Mesenchymal stem cell (in vitro differentiated cells and primary cell): ENCODE results near the gene ACOT7.
A peak's percentile ranks its signal among the peaks of the same experiment; 100 is the strongest.

ENCODE experiments used
- DNase-seq: peaks from one replicate; pipeline ENCODE4 v3.0.0-alpha.2; 2013
- H2AFZ ChIP-seq: one replicate; pipeline ENCODE4 v1.6.1; 2013; ENCODE audit warnings: low read depth, mild to moderate bottlenecking, control low read depth, inconsistent platforms, low read length, moderate library complexity
- H2AK5ac ChIP-seq: 2 replicates; pipeline ENCODE4 v1.6.1; 2013; ENCODE audit warnings: low read length, moderate library complexity, mild to moderate bottlenecking, inconsistent platforms; ENCODE audit not compliant: severe bottlenecking
- H2BK120ac ChIP-seq: one replicate; pipeline ENCODE4 v1.6.1; 2013; ENCODE audit warnings: low read depth, mild to moderate bottlenecking, inconsistent platforms, low read length, moderate library complexity
- H2BK12ac ChIP-seq, 2 experiments: one replicate each; pipeline ENCODE4 v1.6.1; 2013; ENCODE audit warnings: inconsistent platforms in 2 of 2, low read length in 2 of 2, mild to moderate bottlenecking in 2 of 2, moderate library complexity in 2 of 2, control low read depth in 1 of 2
- H2BK15ac ChIP-seq: one replicate; pipeline ENCODE4 v1.6.1; 2013; ENCODE audit warnings: mild to moderate bottlenecking, low read depth, inconsistent platforms; ENCODE audit not compliant: poor library complexity, severe bottlenecking
- H2BK5ac ChIP-seq: 2 replicates; pipeline ENCODE4 v1.6.1; 2013; ENCODE audit warnings: low read depth, mild to moderate bottlenecking, low read length, control low read depth, inconsistent platforms; ENCODE audit not compliant: poor library complexity, severe bottlenecking
- H3K14ac ChIP-seq, 2 experiments: one replicate each; pipeline ENCODE4 v1.6.1; 2013; ENCODE audit warnings: inconsistent platforms in 2 of 2, low read length in 2 of 2, control low read depth in 1 of 2, mild to moderate bottlenecking in 1 of 2, moderate library complexity in 1 of 2
- H3K18ac ChIP-seq, 2 experiments: one replicate each; pipeline ENCODE4 v1.6.1; 2013; ENCODE audit warnings: inconsistent platforms in 2 of 2, low read length in 2 of 2, control low read depth in 1 of 2, low read depth in 1 of 2, mild to moderate bottlenecking in 1 of 2
- H3K23ac ChIP-seq, 2 experiments: one replicate each; pipeline ENCODE4 v1.6.1; 2013; ENCODE audit warnings: inconsistent platforms in 2 of 2, low read length in 2 of 2, mild to moderate bottlenecking in 2 of 2, moderate library complexity in 2 of 2, control low read depth in 1 of 2
- H3K27ac ChIP-seq: 2 replicates; pipeline ENCODE4 v1.5.1; 2013; ENCODE audit warnings: mild to moderate bottlenecking, moderate library complexity, low read length, control low read depth, inconsistent platforms; ENCODE audit not compliant: poor library complexity, severe bottlenecking
- H3K27me3 ChIP-seq, 2 experiments: 2 replicates each; pipeline versions ENCODE4 v1.6.1 to v1.7.0; 2013; ENCODE audit warnings: low read length in 2 of 2, mild to moderate bottlenecking in 2 of 2, moderate library complexity in 2 of 2, control low read depth in 1 of 2, inconsistent platforms in 1 of 2; ENCODE audit not compliant: control insufficient read depth in 1 of 2, insufficient read depth in 1 of 2
- H3K36me3 ChIP-seq, 2 experiments: 2 replicates each; pipeline versions ENCODE4 v1.6.1 to v1.7.0; 2013; ENCODE audit warnings: low read length in 2 of 2, control low read depth in 1 of 2, inconsistent platforms in 1 of 2, low read depth in 1 of 2, mild to moderate bottlenecking in 1 of 2; ENCODE audit not compliant: insufficient read depth in 2 of 2, control insufficient read depth in 1 of 2
- H3K4ac ChIP-seq, 2 experiments: one replicate each; pipeline ENCODE4 v1.6.1; 2013; ENCODE audit warnings: inconsistent platforms in 2 of 2, low read length in 2 of 2, mild to moderate bottlenecking in 2 of 2, moderate library complexity in 2 of 2, control low read depth in 1 of 2, low read depth in 1 of 2
- H3K4me1 ChIP-seq: 2 replicates; pipeline ENCODE4 v1.6.1; 2013; ENCODE audit warnings: low read depth, low read length, control low read depth; ENCODE audit not compliant: control insufficient read depth, insufficient read depth
- H3K4me2 ChIP-seq: 2 replicates; pipeline ENCODE4 v1.6.1; 2013; ENCODE audit warnings: low read length, mild to moderate bottlenecking, inconsistent platforms; ENCODE audit not compliant: poor library complexity, severe bottlenecking
- H3K4me3 ChIP-seq, 2 experiments: 2 replicates each; pipeline versions ENCODE4 v1.5.1 to v1.7.0; 2013; ENCODE audit warnings: low read length in 2 of 2, mild to moderate bottlenecking in 2 of 2, control low read depth in 1 of 2, low read depth in 1 of 2; ENCODE audit not compliant: insufficient read depth in 1 of 2
- H3K79me1 ChIP-seq: replicated peaks from 2 replicates; pipeline ENCODE4 v1.6.1; 2013; ENCODE audit warnings: mild to moderate bottlenecking, control low read depth, low read length, inconsistent platforms; ENCODE audit not compliant: poor library complexity, severe bottlenecking
- H3K9ac ChIP-seq: 2 replicates; pipeline ENCODE4 v1.7.0; 2013; ENCODE audit warnings: mild to moderate bottlenecking, low read length, moderate library complexity
- H3K9me3 ChIP-seq: 2 replicates; pipeline ENCODE4 v1.7.0; 2013; ENCODE audit warnings: mild to moderate bottlenecking, low read length; ENCODE audit not compliant: control insufficient read depth
- H4K8ac ChIP-seq: one replicate; pipeline ENCODE4 v1.6.1; 2013; ENCODE audit warnings: inconsistent platforms, mild to moderate bottlenecking, low read length, moderate library complexity
- H4K91ac ChIP-seq: one replicate; pipeline ENCODE4 v1.6.1; 2013; ENCODE audit warnings: mild to moderate bottlenecking, low read length, inconsistent platforms
- WGBS: methylation state at CpG from one replicate; pipeline ENCODE4 v1.1.7; 2013; ENCODE audit warnings: mixed read lengths; 5-methylcytosine and 5-hydroxymethylcytosine counted together

Gene ACOT7

DNA sequence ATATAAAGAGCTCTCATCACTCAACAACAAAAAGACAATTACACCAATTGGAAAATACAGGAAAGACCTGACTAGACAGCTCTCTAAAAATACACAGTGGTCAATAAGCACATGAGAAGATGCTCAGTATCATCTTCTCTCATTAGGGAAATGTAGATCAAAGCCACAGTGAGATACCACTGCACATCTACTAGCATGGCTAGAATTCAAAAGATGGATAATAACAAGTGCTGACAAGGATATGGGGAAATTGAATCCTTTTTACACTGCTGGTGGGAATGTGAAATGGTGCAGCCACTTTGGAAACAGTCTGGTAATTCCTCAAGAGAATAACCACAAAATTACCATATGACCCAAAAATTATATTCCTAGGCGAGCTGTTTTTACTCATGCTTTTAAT is 9.4 kb downstream of the ACOT7 start:
- no peak overlapping the region for H2AK5ac ChIP-seq
- peaks cover 18% of the 10 kb centered on the region for H3K4me1 ChIP-seq
- H3K4me2 ChIP-seq, result no peak overlapping the region
- no peak overlapping the region for H3K23ac ChIP-seq
- no peak overlapping the region for H2BK5ac ChIP-seq
- DNase-seq, result no peak
- no peak overlapping the region for H4K8ac ChIP-seq
- H3K36me3 ChIP-seq, result no peaks in the 10 kb centered on the region
- H3K4ac ChIP-seq, result no peak overlapping the region
- no peak overlapping the region for H2BK120ac ChIP-seq
- no peak overlapping the region for H3K27ac ChIP-seq
- H3K4me3 ChIP-seq, result no peak overlapping the region
- H3K14ac ChIP-seq, result no peak overlapping the region
- H3K9ac ChIP-seq, result no peak overlapping the region
- no peak overlapping the region for H2BK15ac ChIP-seq
- WGBS, result 100% methylated on average over 1 of the region's 1 CpG
- no peak overlapping the region for H3K18ac ChIP-seq
- H2BK12ac ChIP-seq, result no peak overlapping the region
- H4K91ac ChIP-seq, result no peak overlapping the region
- no peak overlapping the region for H2AFZ ChIP-seq
- no peaks in the 10 kb centered on the region for H3K9me3 ChIP-seq
- H3K79me1 ChIP-seq, result peaks cover 29% of the 10 kb centered on the region
- no peaks in the 10 kb centered on the region for H3K27me3 ChIP-seq

DNA sequence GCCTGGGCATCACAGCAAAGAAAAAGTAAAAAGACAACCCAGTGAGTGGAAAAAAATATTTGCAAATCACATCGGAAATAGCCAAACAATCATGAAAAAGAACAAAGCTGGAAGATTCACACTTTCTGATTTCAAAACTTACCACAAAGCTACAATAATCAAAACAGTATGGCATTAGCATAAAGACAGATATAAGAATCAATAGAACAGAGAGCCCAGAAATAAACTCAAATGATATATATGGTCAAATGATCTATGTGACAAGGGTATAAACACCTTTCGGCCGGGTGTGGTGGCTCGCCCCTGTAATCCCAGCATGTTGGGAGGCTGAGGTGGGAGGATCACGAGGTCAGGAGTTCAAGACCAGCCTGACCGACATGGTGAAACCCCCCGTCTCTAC is 13.5 kb downstream of the ACOT7 start:
- H2AK5ac ChIP-seq, result no peak overlapping the region
- H3K23ac ChIP-seq, result no peak overlapping the region
- H2BK120ac ChIP-seq, result no peak overlapping the region
- no peak overlapping the region for H3K27ac ChIP-seq
- H3K9me3 ChIP-seq, result no peaks in the 10 kb centered on the region
- H3K4me1 ChIP-seq, result peaks cover 7% of the 10 kb centered on the region
- no peak overlapping the region for H3K4me2 ChIP-seq
- no peak overlapping the region for H3K14ac ChIP-seq
- H4K8ac ChIP-seq, result no peak overlapping the region
- H2BK5ac ChIP-seq, result no peak overlapping the region
- WGBS, result 96% methylated on average over 7 of the region's 7 CpGs
- H3K4ac ChIP-seq, result no peak overlapping the region
- no peak overlapping the region for H2AFZ ChIP-seq
- H3K36me3 ChIP-seq, result no peaks in the 10 kb centered on the region
- H2BK12ac ChIP-seq, result no peak overlapping the region
- no peak overlapping the region for H3K4me3 ChIP-seq
- no peak overlapping the region for H3K18ac ChIP-seq
- H3K79me1 ChIP-seq, result peaks cover 28% of the 10 kb centered on the region
- H3K27me3 ChIP-seq, result no peaks in the 10 kb centered on the region
- no peak overlapping the region for H4K91ac ChIP-seq
- no peak overlapping the region for H2BK15ac ChIP-seq
- H3K9ac ChIP-seq, result no peak overlapping the region
- DNase-seq, result no peak

DNA sequence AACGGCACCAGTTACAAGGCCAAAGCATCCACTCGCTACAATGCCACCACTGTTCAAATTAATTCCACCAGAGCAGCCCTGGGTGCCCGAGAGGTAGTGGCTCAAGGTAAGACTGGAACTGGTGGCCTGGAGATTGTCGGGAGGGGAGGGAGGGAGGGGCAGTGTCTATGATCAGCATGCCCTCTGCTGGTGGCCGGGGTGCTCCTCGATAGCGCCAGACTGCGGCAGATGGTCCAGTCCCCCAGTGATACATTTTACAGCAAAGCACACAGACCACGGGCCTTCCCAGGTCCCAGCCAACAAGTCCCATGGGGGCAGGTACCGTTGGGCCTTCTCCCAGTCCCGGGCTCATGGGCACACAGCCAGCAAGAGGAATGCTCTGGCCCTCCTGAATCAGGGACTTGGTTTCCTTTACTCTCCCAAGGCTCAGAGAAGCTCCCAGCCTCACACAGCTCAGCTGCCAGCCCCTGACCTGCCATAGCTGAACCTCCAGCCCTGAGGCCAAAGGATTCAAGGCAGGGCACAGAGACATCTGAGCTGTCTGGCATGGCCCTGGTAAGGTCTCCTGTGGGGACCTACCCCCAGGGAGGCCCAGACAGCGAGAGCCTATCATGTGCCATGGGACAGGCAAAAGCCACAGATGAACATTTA is 15.3 kb downstream of the ACOT7 start:
- Histone ChIP-seq H3K27me3 (no peaks in the 10 kb centered on the region), H3K9ac (no peak overlapping the region), H2BK12ac (no peak overlapping the region), H3K79me1 (peaks cover 29% of the 10 kb centered on the region), H3K14ac (no peak overlapping the region), H2AK5ac (no peak overlapping the region), H2BK15ac (no peak overlapping the region), H3K18ac (no peak overlapping the region), H3K27ac (no peak overlapping the region), H3K4me3 (no peak overlapping the region), H3K4me2 (no peak overlapping the region), H3K23ac (no peak overlapping the region), H4K8ac (no peak overlapping the region), H3K4ac (no peak overlapping the region), H3K9me3 (no peaks in the 10 kb centered on the region), H2BK5ac (no peak overlapping the region), H3K36me3 (no peaks in the 10 kb centered on the region), H3K4me1 (peaks cover 5% of the 10 kb centered on the region), H4K91ac (no peak overlapping the region), H2BK120ac (no peak overlapping the region), H2AFZ (no peak overlapping the region)
- DNase-seq, result no peak
- 82% methylated on average over 11 of the region's 12 CpGs for WGBS

DNA sequence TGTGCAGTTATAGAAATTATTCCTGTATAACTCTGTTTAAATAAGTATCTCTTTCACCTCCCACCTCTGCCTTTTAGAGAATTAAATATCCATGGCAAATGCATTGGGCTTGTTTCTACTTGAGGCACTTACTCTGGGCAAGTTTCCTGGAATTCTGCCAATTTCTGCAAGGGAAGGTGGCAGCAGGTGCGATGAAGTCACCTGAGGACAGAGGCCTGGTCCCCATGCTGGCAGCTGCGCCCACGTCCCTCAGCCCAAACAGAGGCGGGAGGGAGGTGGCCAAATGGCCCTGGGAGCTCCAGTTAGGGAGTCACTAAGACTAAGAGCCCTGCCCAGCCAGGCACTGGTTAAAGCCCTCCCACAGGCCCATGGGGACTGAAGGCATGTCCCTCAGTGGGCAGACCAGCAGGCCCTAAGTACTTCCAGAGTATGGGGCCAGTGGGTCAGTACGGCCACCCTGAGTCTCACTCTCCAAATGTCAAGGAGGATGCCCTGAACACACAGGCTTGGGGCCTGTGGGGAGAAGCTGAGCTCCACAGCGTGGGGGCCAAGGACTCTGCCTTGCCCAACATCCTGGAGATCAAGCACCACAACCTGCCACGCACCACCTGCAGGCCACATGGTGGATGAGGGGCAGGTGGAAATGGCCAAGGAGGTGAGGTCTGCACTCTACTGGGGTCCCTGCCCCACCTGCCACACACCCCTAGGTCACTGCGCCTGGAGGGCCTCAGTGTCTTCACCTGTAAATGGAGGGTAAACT is 19.4 kb downstream of the ACOT7 start:
- peak overlapping the region in 1 of 2 experiments; percentile 74 for H3K14ac ChIP-seq
- H4K91ac ChIP-seq, result peak overlapping the region; percentile 59
- no peaks in the 10 kb centered on the region for H3K36me3 ChIP-seq
- no peak overlapping the region for H2BK120ac ChIP-seq
- H4K8ac ChIP-seq, result no peak overlapping the region
- no peaks in the 10 kb centered on the region for H3K9me3 ChIP-seq
- H3K18ac ChIP-seq, result no peak overlapping the region
- no peak overlapping the region for H3K27ac ChIP-seq
- no peak overlapping the region for H3K4ac ChIP-seq
- WGBS, result 97% methylated on average over 8 of the region's 8 CpGs
- no peak overlapping the region for H2AFZ ChIP-seq
- H3K23ac ChIP-seq, result peak overlapping the region in 1 of 2 experiments; percentile 14
- no peak overlapping the region for H2BK5ac ChIP-seq
- H3K4me3 ChIP-seq, result no peak overlapping the region
- no peak overlapping the region for H2AK5ac ChIP-seq
- H2BK12ac ChIP-seq, result no peak overlapping the region
- no peak for DNase-seq
- H3K4me2 ChIP-seq, result no peak overlapping the region
- H3K9ac ChIP-seq, result no peak overlapping the region
- H3K27me3 ChIP-seq, result no peaks in the 10 kb centered on the region
- H3K79me1 ChIP-seq, result peaks cover 28% of the 10 kb centered on the region
- H2BK15ac ChIP-seq, result no peak overlapping the region
- peaks cover 5% of the 10 kb centered on the region for H3K4me1 ChIP-seq
